ENCODE data around the gene SLC9A8.
"Not testable (repeated sequence)": the region's sequence is repeated elsewhere in the genome, so short reads cannot be mapped to it uniquely, and the experiment has no call there.

SLC9A8 gene

DNA sequence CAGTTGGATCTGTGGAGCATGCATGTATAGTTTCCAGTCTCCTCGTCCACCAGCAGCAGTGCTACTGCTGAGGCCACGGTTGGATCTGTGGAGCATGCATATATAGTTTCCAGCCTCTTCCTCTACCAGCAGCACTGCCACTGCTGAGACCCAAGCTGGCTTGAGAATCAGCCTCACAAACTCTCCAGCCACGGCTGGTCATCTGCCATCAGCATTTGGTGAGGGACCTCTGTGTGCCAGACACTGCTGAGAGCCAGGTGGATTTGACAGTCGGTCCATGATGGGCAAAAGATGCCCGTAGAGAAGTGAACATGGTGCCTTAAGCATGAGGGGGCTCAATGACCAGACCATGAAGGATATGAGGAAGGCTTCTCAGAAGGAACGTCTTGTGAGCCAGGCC is 46.4 kb downstream of the SLC9A8 start:
- Histone ChIP-seq H3K27me3 (ENCODE audit: insufficient read depth, low read length) (no peaks in the 10 kb centered on the region), H2AFZ (ENCODE audit: insufficient read depth, low read length, poor library complexity) (no peak overlapping the region), H4K12ac (ENCODE audit: low read depth, low read length) (no peak overlapping the region), H3K23ac (ENCODE audit: low read length) (no peak overlapping the region), H4K8ac (ENCODE audit: low read depth, low read length) (no peak overlapping the region), H3K9ac (ENCODE audit: low read length) (no peak overlapping the region), H2BK120ac (ENCODE audit: insufficient read depth, low read length, poor library complexity) (peak overlapping the region; percentile 16), H3K4me1 (ENCODE audit: control insufficient read depth in 1 of 2, insufficient read depth in 2 of 2, low read length in 2 of 2) (peaks cover 15 to 17% of the 10 kb centered on the region in 2 experiments), H2BK5ac (ENCODE audit: low read depth, low read length, poor library complexity) (no peak overlapping the region), H4K91ac (ENCODE audit: low read depth, low read length) (peak overlapping the region; percentile 64), H3K14ac (ENCODE audit: low read length) (peak overlapping the region; percentile 37), H3K4me3 (ENCODE audit: low read depth, low read length) (no peak overlapping the region), H3K4ac (ENCODE audit: low read depth, low read length) (peak overlapping the region; percentile 56), H3K4me2 (ENCODE audit: low read length) (no peak overlapping the region), H3K79me2 (ENCODE audit: control insufficient read depth, insufficient read depth, low read length, poor library complexity) (no peaks in the 10 kb centered on the region), H3K18ac (ENCODE audit: low read length) (no peak overlapping the region), H2AK5ac (ENCODE audit: low read length) (peak overlapping the region; percentile 76), H3K79me1 (ENCODE audit: low read length) (peaks cover 3% of the 10 kb centered on the region), H3K36me3 (ENCODE audit: control insufficient read depth in 1 of 2, insufficient read depth in 2 of 2, low read length in 2 of 2) (peaks cover 3% of the 10 kb centered on the region in 2 experiments), H2BK12ac (ENCODE audit: low read length) (peak overlapping the region; percentile 55), H3K27ac (ENCODE audit: low read depth, low read length) (no peak overlapping the region), H3K9me3 (ENCODE audit: insufficient read depth, low read depth, low read length) (peaks cover 2% of the 10 kb centered on the region)
- DNase-seq = no peak
- WGBS (ENCODE audit: extremely low coverage, insufficient coverage, insufficient read length) = no CpG with 5 or more reads among the region's 6 CpGs

DNA sequence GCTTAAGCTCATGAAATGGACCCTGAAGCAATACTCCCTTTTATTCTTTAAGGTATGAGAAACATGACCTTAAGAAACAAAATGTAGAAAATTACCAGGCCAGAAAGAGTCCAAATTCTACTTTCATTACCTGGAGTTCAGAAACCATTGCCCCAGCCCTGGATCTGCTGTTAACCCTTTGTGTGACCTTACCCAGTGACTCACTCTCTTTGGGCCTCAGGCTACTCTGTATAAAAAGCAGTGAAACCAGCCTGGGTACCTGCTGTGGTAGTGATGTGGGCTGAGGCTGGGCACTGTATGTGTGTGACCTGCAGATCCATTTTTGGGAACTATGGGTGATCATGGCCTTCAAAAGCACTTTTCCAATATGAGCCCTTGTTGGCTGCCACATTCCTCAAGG is 47.2 kb downstream of the SLC9A8 start:
- H3K4me2 ChIP-seq (ENCODE audit: low read length) = no peak overlapping the region
- H2BK5ac ChIP-seq (ENCODE audit: low read depth, low read length, poor library complexity) = no peak overlapping the region
- peaks cover 4 to 5% of the 10 kb centered on the region in 2 experiments for H3K36me3 ChIP-seq (ENCODE audit: control insufficient read depth in 1 of 2, insufficient read depth in 2 of 2, low read length in 2 of 2)
- H3K4me1 ChIP-seq (ENCODE audit: control insufficient read depth in 1 of 2, insufficient read depth in 2 of 2, low read length in 2 of 2) = peaks cover 9 to 10% of the 10 kb centered on the region in 2 experiments
- no peaks in the 10 kb centered on the region for H3K9me3 ChIP-seq (ENCODE audit: insufficient read depth, low read depth, low read length)
- no peak overlapping the region for H4K8ac ChIP-seq (ENCODE audit: low read depth, low read length)
- no peak overlapping the region for H3K14ac ChIP-seq (ENCODE audit: low read length)
- H2BK120ac ChIP-seq (ENCODE audit: insufficient read depth, low read length, poor library complexity) = no peak overlapping the region
- no peak overlapping the region for H2AFZ ChIP-seq (ENCODE audit: insufficient read depth, low read length, poor library complexity)
- H4K91ac ChIP-seq (ENCODE audit: low read depth, low read length) = no peak overlapping the region
- no peak overlapping the region for H4K12ac ChIP-seq (ENCODE audit: low read depth, low read length)
- no peak overlapping the region for H3K4me3 ChIP-seq (ENCODE audit: low read depth, low read length)
- no peak overlapping the region for H2AK5ac ChIP-seq (ENCODE audit: low read length)
- H3K79me2 ChIP-seq (ENCODE audit: control insufficient read depth, insufficient read depth, low read length, poor library complexity) = no peaks in the 10 kb centered on the region
- peak in 1 of 2 donors; percentile 45 for DNase-seq
- no peak overlapping the region for H3K18ac ChIP-seq (ENCODE audit: low read length)
- no peak overlapping the region for H3K9ac ChIP-seq (ENCODE audit: low read length)
- H3K4ac ChIP-seq (ENCODE audit: low read depth, low read length) = no peak overlapping the region
- H3K27ac ChIP-seq (ENCODE audit: low read depth, low read length) = no peak overlapping the region
- no peak overlapping the region for H3K23ac ChIP-seq (ENCODE audit: low read length)
- no peaks in the 10 kb centered on the region for H3K27me3 ChIP-seq (ENCODE audit: insufficient read depth, low read length)
- no peak overlapping the region for H2BK12ac ChIP-seq (ENCODE audit: low read length)
- H3K79me1 ChIP-seq (ENCODE audit: low read length) = peaks cover 3% of the 10 kb centered on the region

DNA sequence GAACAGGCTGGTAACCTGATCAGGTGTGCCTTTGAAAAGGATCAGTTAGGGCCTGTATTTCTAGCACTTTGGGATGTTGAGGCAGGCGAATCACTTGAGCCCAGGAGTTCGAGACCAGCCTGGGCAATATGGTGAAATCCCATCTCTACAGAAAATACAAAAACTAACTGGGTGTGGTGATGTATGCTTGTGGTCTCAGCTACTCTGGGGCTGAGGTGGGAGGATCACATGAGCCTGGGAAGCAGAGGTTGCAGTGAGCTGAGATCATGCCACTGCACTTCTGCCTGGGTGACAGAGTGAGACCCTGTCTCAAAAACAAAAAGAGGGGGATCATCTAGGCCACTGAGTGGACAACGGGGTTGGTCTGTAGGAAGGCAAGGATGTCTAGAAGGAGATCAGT is 48.6 kb downstream of the SLC9A8 start:
- not testable (repeated sequence) for H2AK5ac ChIP-seq (ENCODE audit: low read length)
- no CpG with 5 or more reads among the region's 3 CpGs for WGBS (ENCODE audit: extremely low coverage, insufficient coverage, insufficient read length)

DNA sequence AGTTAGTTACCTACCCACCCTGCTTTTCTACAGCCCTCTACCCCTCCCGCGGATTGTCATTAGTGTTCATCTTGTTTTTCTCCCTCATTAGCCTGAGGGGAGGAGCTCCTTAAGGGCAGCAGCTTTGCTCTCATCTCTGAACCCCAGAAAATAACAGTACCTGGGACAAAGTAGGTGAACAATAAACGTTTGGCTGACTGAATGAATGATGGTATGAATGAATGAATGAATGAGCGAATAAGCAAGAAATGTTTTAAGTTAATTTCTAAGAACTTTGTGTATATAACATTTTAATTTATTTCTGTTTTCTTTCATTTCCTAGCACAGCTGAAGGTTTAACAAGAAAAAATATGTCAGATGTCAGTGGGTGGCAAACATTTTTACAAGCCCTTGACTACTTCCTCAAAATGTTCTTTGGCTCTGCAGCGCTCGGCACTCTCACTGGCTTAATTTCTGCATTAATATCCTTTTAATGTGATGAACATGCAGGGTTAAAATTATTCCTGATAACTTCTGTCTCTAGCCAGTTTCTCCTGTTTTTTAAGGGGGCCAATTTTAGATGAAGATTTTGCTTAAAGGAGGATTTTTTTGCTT is 50.1 kb downstream of the SLC9A8 start:
- Histone ChIP-seq H2BK12ac (ENCODE audit: low read length) (no peak overlapping the region), H4K12ac (ENCODE audit: low read depth, low read length) (no peak overlapping the region), H3K4me1 (ENCODE audit: control insufficient read depth in 1 of 2, insufficient read depth in 2 of 2, low read length in 2 of 2) (peaks cover 8 to 11% of the 10 kb centered on the region in 2 experiments), H2BK5ac (ENCODE audit: low read depth, low read length, poor library complexity) (no peak overlapping the region), H3K4me3 (ENCODE audit: low read depth, low read length) (no peak overlapping the region), H4K8ac (ENCODE audit: low read depth, low read length) (no peak overlapping the region), H3K79me2 (ENCODE audit: control insufficient read depth, insufficient read depth, low read length, poor library complexity) (no peaks in the 10 kb centered on the region), H4K91ac (ENCODE audit: low read depth, low read length) (no peak overlapping the region), H3K27ac (ENCODE audit: low read depth, low read length) (no peak overlapping the region), H3K4me2 (ENCODE audit: low read length) (no peak overlapping the region), H2AFZ (ENCODE audit: insufficient read depth, low read length, poor library complexity) (no peak overlapping the region), H3K4ac (ENCODE audit: low read depth, low read length) (no peak overlapping the region), H3K9me3 (ENCODE audit: insufficient read depth, low read depth, low read length) (no peaks in the 10 kb centered on the region), H3K36me3 (ENCODE audit: control insufficient read depth in 1 of 2, insufficient read depth in 2 of 2, low read length in 2 of 2) (peaks cover 7 to 11% of the 10 kb centered on the region in 2 experiments), H3K23ac (ENCODE audit: low read length) (no peak overlapping the region), H2BK120ac (ENCODE audit: insufficient read depth, low read length, poor library complexity) (no peak overlapping the region), H3K14ac (ENCODE audit: low read length) (no peak overlapping the region), H3K27me3 (ENCODE audit: insufficient read depth, low read length) (no peaks in the 10 kb centered on the region), H3K9ac (ENCODE audit: low read length) (no peak overlapping the region), H3K18ac (ENCODE audit: low read length) (no peak overlapping the region), H3K79me1 (ENCODE audit: low read length) (peaks cover 3% of the 10 kb centered on the region), H2AK5ac (ENCODE audit: low read length) (no peak overlapping the region)
- no CpG with 5 or more reads among the region's 6 CpGs for WGBS (ENCODE audit: extremely low coverage, insufficient coverage, insufficient read length)
- no peak for DNase-seq

More for the DNA sequence above, 48.6 kb downstream of the SLC9A8 start:
- H4K12ac ChIP-seq (ENCODE audit: low read depth, low read length); H4K8ac ChIP-seq (ENCODE audit: low read depth, low read length); H3K4ac ChIP-seq (ENCODE audit: low read depth, low read length); H3K9me3 ChIP-seq (ENCODE audit: insufficient read depth, low read depth, low read length); H2AFZ ChIP-seq (ENCODE audit: insufficient read depth, low read length, poor library complexity); H2BK12ac ChIP-seq (ENCODE audit: low read length); H2BK5ac ChIP-seq (ENCODE audit: low read depth, low read length, poor library complexity); H3K27ac ChIP-seq (ENCODE audit: low read depth, low read length); DNase-seq; H3K4me3 ChIP-seq (ENCODE audit: low read depth, low read length); H4K91ac ChIP-seq (ENCODE audit: low read depth, low read length); H3K27me3 ChIP-seq (ENCODE audit: insufficient read depth, low read length); H3K9ac ChIP-seq (ENCODE audit: low read length); H3K4me2 ChIP-seq (ENCODE audit: low read length); H3K23ac ChIP-seq (ENCODE audit: low read length); H3K79me1 ChIP-seq (ENCODE audit: low read length); H2BK120ac ChIP-seq (ENCODE audit: insufficient read depth, low read length, poor library complexity); H3K4me1 ChIP-seq (ENCODE audit: control insufficient read depth in 1 of 2, insufficient read depth in 2 of 2, low read length in 2 of 2); H3K79me2 ChIP-seq (ENCODE audit: control insufficient read depth, insufficient read depth, low read length, poor library complexity); H3K18ac ChIP-seq (ENCODE audit: low read length); H3K14ac ChIP-seq (ENCODE audit: low read length): not testable (repeated sequence)
- H3K36me3 ChIP-seq (ENCODE audit: control insufficient read depth in 1 of 2, insufficient read depth in 2 of 2, low read length in 2 of 2) = peaks cover 7 to 11% of the 10 kb centered on the region in 2 experiments

All from trophoblast cell (in vitro differentiated cells and primary cell).